Neural progenitor cell (in vitro differentiated cells): Measurements from ENCODE around the gene PHAX. TPM values are rescaled to one million over a fixed set of nuclear protein-coding genes. Genes with fewer than 3 reads are reported as not detected.

ENCODE experiments used
- DNase-seq: peaks from one replicate; pipeline ENCODE4 v3.0.0-alpha.2; 2016; ENCODE audit warnings: low spot score
- H2AFZ ChIP-seq: fragments of 200-600 bp; sonication (generic); replicated peaks from 2 replicates; pipeline ENCODE4 v1.6.1; 2016; ENCODE audit warnings: antibody characterized with exemption
- H3F3A ChIP-seq: fragments of 200-600 bp; sonication (generic); 2 replicates; pipeline ENCODE4 v1.6.1; 2016; ENCODE audit warnings: antibody characterized with exemption, low read depth
- H3K27ac ChIP-seq: fragments of 200-600 bp; sonication (generic); 2 replicates; pipeline ENCODE4 v1.5.1; 2016; ENCODE audit warnings: mild to moderate bottlenecking
- H3K27me3 ChIP-seq: fragments of 200-600 bp; sonication (generic); 2 replicates; pipeline ENCODE4 v1.6.1; 2016; ENCODE audit warnings: mild to moderate bottlenecking, moderate library complexity
- H3K36me3 ChIP-seq: fragments of 200-600 bp; sonication (generic); 2 replicates; pipeline ENCODE4 v1.5.1; 2016
- H3K4me1 ChIP-seq: fragments of 200-600 bp; sonication (generic); 2 replicates; pipeline ENCODE4 v1.6.1; 2016; ENCODE audit warnings: mixed run types
- H3K4me2 ChIP-seq: fragments of 200-600 bp; sonication (generic); 2 replicates; pipeline ENCODE4 v1.6.1; 2016
- H3K4me3 ChIP-seq: fragments of 200-600 bp; sonication (generic); 2 replicates; pipeline ENCODE4 v1.5.1; 2016
- H3K79me2 ChIP-seq: fragments of 200-600 bp; sonication (generic); 2 replicates; pipeline ENCODE4 v1.6.1; 2016; ENCODE audit warnings: low read depth
- H3K9ac ChIP-seq: fragments of 200-600 bp; sonication (generic); 2 replicates; pipeline ENCODE4 v1.6.1; 2016
- H3K9me3 ChIP-seq: fragments of 200-600 bp; sonication (generic); 2 replicates; pipeline ENCODE4 v1.5.1; 2016; ENCODE audit warnings: low read depth
- H4K20me1 ChIP-seq: fragments of 200-600 bp; sonication (generic); 2 replicates; pipeline ENCODE4 v1.6.1; 2016; ENCODE audit warnings: low read depth
- H3K27ac Mint-ChIP-seq: 3 replicates; pipeline ENCODE4 v1.8.0; 2021; ENCODE audit warnings: mixed read lengths
- H3K27me3 Mint-ChIP-seq: 2 replicates; pipeline ENCODE4 v1.8.0; 2022; ENCODE audit warnings: low read depth, mild to moderate bottlenecking, inconsistent platforms, moderate library complexity, mixed read lengths; ENCODE audit not compliant: insufficient read depth
- H3K36me3 Mint-ChIP-seq: 3 replicates; pipeline ENCODE4 v1.8.0; 2021; ENCODE audit warnings: mixed read lengths
- H3K4me1 Mint-ChIP-seq: 3 replicates; pipeline ENCODE4 v1.8.0; 2021; ENCODE audit warnings: mixed read lengths
- H3K4me3 Mint-ChIP-seq: 3 replicates; pipeline ENCODE4 v1.8.0; 2021; ENCODE audit warnings: mild to moderate bottlenecking, moderate library complexity, mixed read lengths
- H3K9me3 Mint-ChIP-seq: 3 replicates; pipeline ENCODE4 v1.8.0; 2020; ENCODE audit warnings: mixed read lengths
- EZH2 ChIP-seq: fragments of 200-600 bp; sonication (generic); IDR thresholded peaks from 2 replicates; pipeline ENCODE4 v1.6.1; 2017; ENCODE audit warnings: antibody characterized with exemption, mild to moderate bottlenecking, moderate library complexity
- EZH2phosphoT487 ChIP-seq: fragments of 200-600 bp; sonication (generic); IDR thresholded peaks from 2 replicates; pipeline ENCODE4 v1.6.1; 2017; ENCODE audit warnings: antibody characterized with exemption
- total RNA-seq: library from RNA; depleted of rRNA; stranded (reverse); fragments of >200 nt; gene quantifications from 2 replicates; pipeline ENCODE4 v1.2.3, GENCODE V29; 2015; ENCODE audit warnings: low replicate concordance
- TF ChIP-seq, protein P1 (sequence below): fragments of 200-600 bp; sonication (generic); IDR thresholded peaks from 2 replicates; pipeline ENCODE4 v1.5.1; 2017; ENCODE audit warnings: antibody characterized with exemption, mild to moderate bottlenecking

The PHAX gene
- total RNA-seq, 1 donor from 2014 or later, result 86.8 TPM

DNA sequence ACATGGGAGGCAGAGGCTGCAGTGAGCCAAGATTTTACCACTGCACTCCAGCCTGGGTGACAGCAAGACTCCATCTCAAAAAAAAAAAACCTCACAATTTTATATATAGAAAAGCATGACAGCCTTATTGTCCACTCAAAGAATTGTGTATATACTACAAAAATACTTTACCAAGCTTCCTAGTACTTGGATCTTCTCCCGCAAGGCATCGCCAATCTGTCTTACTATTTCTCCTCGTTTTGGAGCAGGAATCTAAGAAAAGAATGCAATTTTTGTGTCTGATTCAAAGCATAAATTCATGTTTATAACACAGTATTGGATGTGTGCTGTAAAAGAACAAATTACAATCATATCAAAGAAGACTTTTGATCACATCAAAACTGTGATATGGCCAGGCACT lies 17.0 kb upstream of the PHAX start:
- H3K9me3 Mint-ChIP-seq, result no peaks in the 10 kb centered on the region
- H4K20me1 ChIP-seq, result peaks cover 4% of the 10 kb centered on the region
- H3K4me1 Mint-ChIP-seq, result no peaks in the 10 kb centered on the region
- no peaks in the 10 kb centered on the region for H3K9me3 ChIP-seq
- H3K4me2 ChIP-seq, result no peak overlapping the region
- H3K4me3 ChIP-seq, result no peak overlapping the region
- no peak overlapping the region for H3K27ac Mint-ChIP-seq
- H3K36me3 Mint-ChIP-seq, result peaks cover 36% of the 10 kb centered on the region
- DNase-seq, result no peak
- no peaks in the 10 kb centered on the region for H3K27me3 Mint-ChIP-seq
- peaks cover 16% of the 10 kb centered on the region for H3K79me2 ChIP-seq
- no peak overlapping the region for H3K27ac ChIP-seq
- H3K4me1 ChIP-seq, result no peaks in the 10 kb centered on the region
- no peak overlapping the region for H2AFZ ChIP-seq
- H3K36me3 ChIP-seq, result peaks cover 28% of the 10 kb centered on the region
- H3K27me3 ChIP-seq, result no peaks in the 10 kb centered on the region
- TF ChIP-seq, protein P1, sequence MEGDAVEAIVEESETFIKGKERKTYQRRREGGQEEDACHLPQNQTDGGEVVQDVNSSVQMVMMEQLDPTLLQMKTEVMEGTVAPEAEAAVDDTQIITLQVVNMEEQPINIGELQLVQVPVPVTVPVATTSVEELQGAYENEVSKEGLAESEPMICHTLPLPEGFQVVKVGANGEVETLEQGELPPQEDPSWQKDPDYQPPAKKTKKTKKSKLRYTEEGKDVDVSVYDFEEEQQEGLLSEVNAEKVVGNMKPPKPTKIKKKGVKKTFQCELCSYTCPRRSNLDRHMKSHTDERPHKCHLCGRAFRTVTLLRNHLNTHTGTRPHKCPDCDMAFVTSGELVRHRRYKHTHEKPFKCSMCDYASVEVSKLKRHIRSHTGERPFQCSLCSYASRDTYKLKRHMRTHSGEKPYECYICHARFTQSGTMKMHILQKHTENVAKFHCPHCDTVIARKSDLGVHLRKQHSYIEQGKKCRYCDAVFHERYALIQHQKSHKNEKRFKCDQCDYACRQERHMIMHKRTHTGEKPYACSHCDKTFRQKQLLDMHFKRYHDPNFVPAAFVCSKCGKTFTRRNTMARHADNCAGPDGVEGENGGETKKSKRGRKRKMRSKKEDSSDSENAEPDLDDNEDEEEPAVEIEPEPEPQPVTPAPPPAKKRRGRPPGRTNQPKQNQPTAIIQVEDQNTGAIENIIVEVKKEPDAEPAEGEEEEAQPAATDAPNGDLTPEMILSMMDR, result no peak
- no peak for TF ChIP-seq EZH2
- no peak for TF ChIP-seq EZH2phosphoT487
- H3F3A ChIP-seq, result no peaks in the 10 kb centered on the region
- H3K4me3 Mint-ChIP-seq, result no peak overlapping the region
- H3K9ac ChIP-seq, result no peak overlapping the region

DNA sequence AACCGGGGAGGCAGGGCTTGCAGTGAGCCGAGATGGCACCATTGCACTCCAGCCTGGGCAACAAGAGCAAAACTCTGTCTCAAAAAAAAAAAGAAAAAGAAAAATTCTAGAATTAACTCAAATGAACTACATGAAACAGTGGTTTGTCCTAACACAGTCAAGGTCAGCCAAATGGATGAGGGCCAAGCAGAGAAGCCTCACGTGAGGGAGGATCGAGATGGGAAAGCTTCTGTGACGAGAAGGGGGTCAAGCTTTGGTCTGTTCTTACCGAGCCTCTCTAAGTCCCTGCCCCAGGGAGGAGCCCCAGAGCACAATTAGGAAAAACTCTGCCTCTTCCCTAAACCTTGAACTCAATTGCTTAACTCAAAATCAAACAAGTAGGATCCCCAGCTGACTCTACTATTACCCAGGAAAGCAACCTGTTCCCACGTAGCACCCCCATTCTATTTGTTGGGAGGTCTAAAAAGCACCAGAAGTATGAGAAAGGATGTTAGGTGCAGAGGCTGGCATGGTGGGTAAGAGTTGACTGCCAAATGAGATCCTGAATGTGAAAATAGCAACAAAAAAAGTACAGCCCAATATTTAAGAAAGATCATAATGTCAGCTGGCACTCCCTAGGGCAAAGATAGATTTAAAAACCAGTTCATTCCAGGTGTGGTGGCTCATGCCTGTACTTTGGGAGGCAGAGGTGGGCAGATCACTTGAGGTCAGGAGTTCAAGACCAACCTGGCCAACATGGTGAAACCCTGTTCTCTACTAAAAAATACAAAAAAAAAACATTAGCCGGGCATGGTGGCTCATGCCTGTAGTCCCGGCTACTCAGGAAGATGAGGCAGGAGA lies 13.0 kb upstream of the PHAX start:
- peaks cover 6% of the 10 kb centered on the region for H3K4me1 ChIP-seq
- no peaks in the 10 kb centered on the region for H3K9me3 ChIP-seq
- Mint-ChIP-seq H3K36me3 (peaks cover 27% of the 10 kb centered on the region), H3K9me3 (no peaks in the 10 kb centered on the region), H3K4me3 (no peak overlapping the region), H3K27ac (no peak overlapping the region), H3K4me1 (peaks cover 5% of the 10 kb centered on the region), H3K27me3 (no peaks in the 10 kb centered on the region)
- H3K27ac ChIP-seq, result no peak overlapping the region
- TF ChIP-seq EZH2, result no peak
- TF ChIP-seq, protein P1, result no peak
- no peak for TF ChIP-seq EZH2phosphoT487
- H3K4me3 ChIP-seq, result no peak overlapping the region
- peaks cover 12% of the 10 kb centered on the region for H3F3A ChIP-seq
- H4K20me1 ChIP-seq, result peaks cover 12% of the 10 kb centered on the region
- DNase-seq, result no peak
- H3K36me3 ChIP-seq, result peaks cover 45% of the 10 kb centered on the region
- no peak overlapping the region for H3K9ac ChIP-seq
- peaks cover 45% of the 10 kb centered on the region for H3K79me2 ChIP-seq
- H3K27me3 ChIP-seq, result no peaks in the 10 kb centered on the region
- H3K4me2 ChIP-seq, result no peak overlapping the region
- no peak overlapping the region for H2AFZ ChIP-seq

DNA sequence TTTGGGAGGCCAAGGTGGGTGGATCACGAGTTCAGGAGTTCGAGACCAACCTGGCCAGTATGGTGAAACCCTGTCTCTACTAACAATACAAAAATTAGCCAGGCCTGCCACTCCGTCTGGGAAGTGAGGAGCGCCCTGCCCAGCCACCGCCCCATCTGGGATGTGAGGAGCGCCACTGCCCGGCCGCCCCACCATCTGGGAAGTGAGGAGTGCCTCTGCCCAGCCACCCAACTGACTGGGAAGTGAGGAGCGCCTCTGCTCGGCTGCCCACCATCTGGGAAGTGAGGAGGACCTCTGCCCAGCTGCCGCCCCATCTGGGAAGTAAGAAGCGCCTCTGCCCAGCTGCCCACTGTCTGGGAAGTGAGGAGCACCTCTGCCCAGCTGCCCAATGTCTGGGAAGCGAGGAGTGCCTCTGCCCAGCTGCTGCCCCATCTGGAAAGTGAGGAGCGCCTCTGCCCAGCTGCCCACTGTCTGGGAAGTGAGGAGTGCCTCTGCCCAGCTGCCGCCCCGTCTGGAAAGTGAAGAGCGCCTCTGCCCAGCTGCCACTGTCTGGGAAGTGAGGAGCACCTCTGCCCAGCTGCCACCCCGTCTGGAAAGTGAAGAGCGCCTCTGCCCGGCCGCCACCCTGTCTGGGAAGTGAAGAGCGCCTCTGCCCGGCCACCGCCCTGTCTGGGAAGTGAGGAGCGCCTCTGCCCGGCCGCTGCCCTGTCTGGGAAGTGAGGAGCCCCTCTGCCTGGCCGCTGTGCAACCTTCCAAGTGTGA lies 11.0 kb upstream of the PHAX start:
- peaks cover 16% of the 10 kb centered on the region for H3F3A ChIP-seq
- Mint-ChIP-seq H3K27me3 (peaks cover 2% of the 10 kb centered on the region), H3K27ac (no peak overlapping the region), H3K4me3 (no peak overlapping the region), H3K36me3 (peaks cover 20% of the 10 kb centered on the region), H3K9me3 (no peaks in the 10 kb centered on the region), H3K4me1 (peaks cover 18% of the 10 kb centered on the region)
- peaks cover 21% of the 10 kb centered on the region for H4K20me1 ChIP-seq
- peaks cover 14% of the 10 kb centered on the region for H3K4me1 ChIP-seq
- H3K4me3 ChIP-seq, result no peak overlapping the region
- H3K27ac ChIP-seq, result no peak overlapping the region
- H3K27me3 ChIP-seq, result no peaks in the 10 kb centered on the region
- H2AFZ ChIP-seq, result no peak overlapping the region
- TF ChIP-seq EZH2phosphoT487, result no peak
- no peak for TF ChIP-seq EZH2
- TF ChIP-seq, protein P1, result no peak
- peaks cover 38% of the 10 kb centered on the region for H3K36me3 ChIP-seq
- no peaks in the 10 kb centered on the region for H3K9me3 ChIP-seq
- no peak overlapping the region for H3K4me2 ChIP-seq
- H3K79me2 ChIP-seq, result peaks cover 64% of the 10 kb centered on the region
- H3K9ac ChIP-seq, result no peak overlapping the region
- no peak for DNase-seq
